Heart left ventricle (tissue), 16 donors: ENCODE measurements around the gene GSAP. TPM values are rescaled to one million over a fixed set of nuclear protein-coding genes. Genes with fewer than 3 reads are reported as not detected.

Source experiments
- ATAC-seq, 4 donors: fragments of 200-7000 bp; cut with Tn5 transposase; one replicate each; pipeline ENCODE4 v1.9.1; 2020 to 2022; ENCODE audit warnings: moderate library complexity in 4 of 4, mild to moderate bottlenecking in 3 of 4, moderate number of reproducible peaks in 1 of 4
- DNase-seq, 5 donors: peaks; one replicate each; pipeline ENCODE4 v3.0.0-alpha.2; 2020
- H3K27ac ChIP-seq, 12 donors: fragments of 200-600 bp; sonication (generic) in 4 of 12; one replicate each; pipeline versions ENCODE4 v1.5.0 to v1.8.0; 2016 to 2022; ENCODE audit warnings: mild to moderate bottlenecking in 2 of 12
- H3K27me3 ChIP-seq, 9 donors: fragments of 200-600 bp; sonication (generic) in 2 of 9; one replicate each; pipeline versions ENCODE4 v1.5.1 to v1.8.0; 2016 to 2022; ENCODE audit warnings: mild to moderate bottlenecking in 3 of 9
- H3K36me3 ChIP-seq, 9 donors: fragments of 200-600 bp; sonication (generic) in 2 of 9; one replicate each; pipeline versions ENCODE4 v1.5.0 to v1.8.0; 2018 to 2022; ENCODE audit warnings: mild to moderate bottlenecking in 2 of 9
- H3K4me1 ChIP-seq, 12 donors: fragments of 200-600 bp; sonication (generic) in 4 of 12; one replicate each; pipeline versions ENCODE4 v1.5.0 to v1.8.0; 2016 to 2022; ENCODE audit warnings: mild to moderate bottlenecking in 3 of 12
- H3K4me3 ChIP-seq, 12 donors: fragments of 200-600 bp; sonication (generic) in 4 of 12; one replicate each; pipeline versions ENCODE4 v1.5.0 to v1.8.0; 2017 to 2022; ENCODE audit warnings: mild to moderate bottlenecking in 9 of 12, moderate library complexity in 4 of 12
- H3K9me3 ChIP-seq, 12 donors: fragments of 200-600 bp; sonication (generic) in 4 of 12; one replicate each; pipeline versions ENCODE4 v1.5.0 to v1.8.0; 2016 to 2022; ENCODE audit warnings: mild to moderate bottlenecking in 1 of 12
- CTCF ChIP-seq, 12 donors: fragments of 200-600 bp; sonication (generic) in 4 of 12; IDR thresholded peaks; one replicate each; pipeline versions ENCODE4 v1.5.0 to v1.8.0; 2018 to 2022; ENCODE audit warnings: antibody characterized with exemption in 12 of 12, mild to moderate bottlenecking in 5 of 12
- POLR2A ChIP-seq, 2 donors: fragments of 450-650 bp; IDR thresholded peaks; one replicate each; pipeline ENCODE4 v1.6.1; 2017; ENCODE audit warnings: antibody characterized with exemption in 2 of 2, mild to moderate bottlenecking in 2 of 2, moderate library complexity in 2 of 2
- WGBS, 4 donors: extraction: QIAGEN DNeasy Blood & Tissue Kit in 2 of 4; methylation state at CpG; one replicate each; pipeline versions ENCODE4 v1.1.5 to v1.1.7; 2013 to 2018; 5-methylcytosine and 5-hydroxymethylcytosine counted together
- intact Hi-C, 10 donors: fragments of 100-400 bp; cut with DNase I; formaldehyde crosslinking; loops; one replicate each; pipeline versions ENCODE4 v1.11.1 to v1.14.2; 2022
- polyA plus RNA-seq, 2 donors: library from polyadenylated mRNA; stranded (reverse); fragments of 200-250 nt; gene quantifications; one replicate each; pipeline ENCODE4 v1.2.3, GENCODE V29; 2013
- total RNA-seq, 9 donors: library from RNA; depleted of rRNA in 2 of 9; stranded (reverse); fragments of >200 nt in 2 of 9; fragmentation: NEBNext Ultra II Directional in 3 of 9; extraction: Animal tissue kit (Norgen Biotek cat#: 25700) in 3 of 9; gene quantifications; one replicate each; pipeline versions ENCODE4 v1.1.0 to v1.2.4, GENCODE V29; 2016 to 2023
- donor health status: ischemic (EF 13 %, LVEDD 7.1; RV severe dilation, severe dysfunction).
- donor health status: healthy with polysubstance abuse.
- donor health status: DM: no; HTN: yes; CAD: no.
- donor health status: DM: no; HTN: no; CAD: no.
- donor health status: ischemic (EF 25% LVEDD 6.9; RV normal size, moderate dysfunction).
- donor health status: ischemic (EF 25% LVEDD 5.7; RV mildly dilated, moderate dysfunction).
- donor health status: healthy.
- donor health status: DM: yes; HTN: yes; CAD: no.
- donor health status: ischemic (EF 35%, LVEDD 5.7; RV mildly dilated, moderate dysfunction).
- donor health status: nonischemic (EF 11% LVEDD 7.7; RV severe dilation, severe dysfunction).
- donor health status: DM: yes; HTN: yes; CAD: no.
- donor health status: PGD.
- donor health status: ischemic (EF 29% LVEDD 5.4; RV normal size, mild dysfunction).
- donor health status: nonischemic (EF 23%, LVEDD 6.1; RV moderate dilation, normal function).

Gene GSAP
- total and polyA plus RNA-seq, 11 donors = 1.7 to 24.9 (median 6.5) TPM

- no peak for TF ChIP-seq POLR2A (IDR thresholded peaks at IDR 0.05)
- TF ChIP-seq CTCF (IDR thresholded peaks at IDR 0.05) = no peak
- intact Hi-C loops = no loop called here
- Histone ChIP-seq H3K27me3 (no peaks in the 10 kb centered on the region), H3K27ac (peak overlapping the region in 10 of 12 donors; percentile 16 to 61 (median 32)), H3K4me3 (no peak overlapping the region), H3K9me3 (no peaks in the 10 kb centered on the region), H3K4me1 (peaks cover 0 to 14% (median 10%) of the 10 kb centered on the region in 12 donors), H3K36me3 (peaks cover 0 to 5% (median 0%) of the 10 kb centered on the region in 9 donors)
- ATAC-seq = no peak
- 37 to 50% (median 43%) methylated on average over 1 of the region's 1 CpG for WGBS, 4 donors
- DNase-seq = no peak
Observed at GRCh38 chr7:77270094-77270480, 146.1 kb downstream of the GSAP start.

DNA sequence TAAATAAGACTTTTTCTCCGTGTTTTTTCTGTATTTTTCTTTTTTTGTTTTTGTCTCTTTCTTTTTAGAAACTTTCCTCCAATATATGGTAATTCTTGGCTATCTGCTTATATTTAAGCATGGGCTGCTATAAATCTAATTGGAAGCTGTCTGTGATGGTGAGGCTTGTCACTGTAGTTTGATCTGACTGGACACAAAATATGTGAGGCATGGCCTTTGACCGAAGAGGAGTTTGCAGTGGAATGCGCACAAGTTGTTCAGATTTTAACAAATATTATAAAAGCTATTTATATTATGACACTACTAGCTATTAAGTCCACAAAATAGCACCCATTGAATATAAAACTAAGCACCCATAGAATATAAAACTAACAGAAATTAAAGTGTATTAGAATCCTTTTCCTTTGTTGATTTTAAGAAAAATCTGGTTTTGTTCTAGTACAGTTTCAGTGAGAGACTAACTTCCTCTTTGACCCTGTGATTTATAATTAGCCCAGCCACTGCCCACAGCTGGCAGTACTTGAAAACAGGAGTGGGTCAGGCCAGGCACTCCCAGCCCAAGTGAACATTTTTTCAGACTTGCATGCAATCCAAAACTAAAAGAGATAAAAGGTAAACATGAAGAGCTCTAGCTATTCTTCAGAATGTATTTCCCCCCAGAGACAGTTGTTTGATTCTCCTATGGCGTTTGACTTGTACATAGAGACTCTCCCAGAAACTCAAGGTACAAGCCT, 146.6 kb downstream of the GSAP start:
- 64 to 70% (median 67%) methylated on average over 4 of the region's 4 CpGs for WGBS, 4 donors
- no peak overlapping the region for H3K4me3 ChIP-seq
- H3K27me3 ChIP-seq = no peaks in the 10 kb centered on the region
- peaks cover 0 to 14% (median 10%) of the 10 kb centered on the region in 12 donors for H3K4me1 ChIP-seq
- ATAC-seq (peak; percentile 65 to 82 (median 75)), DNase-seq (peak in 2 of 5 donors; percentile 32 to 44)
- H3K9me3 ChIP-seq = no peaks in the 10 kb centered on the region
- intact Hi-C loops = loop anchor here in 1 of 10 donors (5.0 kb wide), 1 partner anchor 48 kb away; no protein-coding TSS in a partner anchor
- H3K27ac ChIP-seq = peak overlapping the region in 10 of 12 donors; percentile 16 to 61 (median 32)
- TF ChIP-seq POLR2A (IDR thresholded peaks at IDR 0.05) (no peak), CTCF (IDR thresholded peaks at IDR 0.05) (no peak)
- H3K36me3 ChIP-seq = peaks cover 0 to 10% (median 0%) of the 10 kb centered on the region in 9 donors

DNA sequence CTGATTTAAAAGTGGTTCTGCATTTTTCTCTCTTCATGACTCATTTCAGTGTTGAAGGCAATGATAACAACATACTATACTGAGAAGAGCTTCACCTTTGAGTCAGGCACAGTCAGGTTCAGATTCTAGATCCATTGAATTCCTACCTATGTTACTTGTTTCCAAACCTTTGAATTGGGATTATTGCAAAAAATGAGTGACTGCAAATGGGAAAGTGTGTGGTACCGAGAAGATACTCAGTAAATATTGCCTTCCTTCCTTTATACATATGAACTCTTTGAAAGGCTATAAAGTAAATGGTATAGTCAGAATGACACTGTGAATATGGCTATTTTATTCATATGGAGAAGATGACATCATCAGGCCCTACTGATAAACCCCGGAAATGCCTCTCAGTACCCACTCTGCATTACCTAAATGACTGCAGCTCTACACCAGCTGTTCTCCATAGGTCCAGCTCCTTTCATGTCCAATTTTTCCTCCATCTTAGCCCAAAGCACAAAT, 149.8 kb downstream of the GSAP start:
- H3K36me3 ChIP-seq = peaks cover 0 to 8% (median 0%) of the 10 kb centered on the region in 9 donors
- DNase-seq = no peak
- intact Hi-C loops = loop anchor here in 1 of 10 donors (5.0 kb wide), 1 partner anchor 51 kb away; no protein-coding TSS in a partner anchor
- no peak overlapping the region for H3K4me3 ChIP-seq
- H3K4me1 ChIP-seq = peaks cover 0 to 14% (median 10%) of the 10 kb centered on the region in 12 donors
- ATAC-seq = no peak
- WGBS, 4 donors = 73 to 82% (median 79%) methylated on average over 2 of the region's 2 CpGs
- no peak overlapping the region for H3K27ac ChIP-seq
- no peaks in the 10 kb centered on the region for H3K9me3 ChIP-seq
- TF ChIP-seq CTCF (IDR thresholded peaks at IDR 0.05) (no peak), POLR2A (IDR thresholded peaks at IDR 0.05) (no peak)
- no peaks in the 10 kb centered on the region for H3K27me3 ChIP-seq

GRCh38 chr7:77265666-77266065, 150.5 kb downstream of the GSAP start:
- peaks cover 0 to 14% (median 10%) of the 10 kb centered on the region in 12 donors for H3K4me1 ChIP-seq
- no peak overlapping the region for H3K27ac ChIP-seq
- peaks cover 0 to 8% (median 0%) of the 10 kb centered on the region in 9 donors for H3K36me3 ChIP-seq
- no peak for TF ChIP-seq POLR2A (IDR thresholded peaks at IDR 0.05)
- TF ChIP-seq CTCF (IDR thresholded peaks at IDR 0.05) = no peak
- no peaks in the 10 kb centered on the region for H3K27me3 ChIP-seq
- ATAC-seq = no peak
- intact Hi-C loops = loop anchor here in 1 of 10 donors (5.0 kb wide), 1 partner anchor 52 kb away; no protein-coding TSS in a partner anchor
- DNase-seq = no peak
- H3K9me3 ChIP-seq = no peaks in the 10 kb centered on the region
- WGBS, 4 donors = 75 to 79% (median 76%) methylated on average over 4 of the region's 4 CpGs
- H3K4me3 ChIP-seq = no peak overlapping the region
